H1 (cell line): ENCODE results near the gene ODF2L. TPM values are rescaled to one million over a fixed set of nuclear protein-coding genes. Genes with fewer than 3 reads are reported as not detected.
A peak's percentile ranks its signal among the peaks of the same experiment; 100 is the strongest.

Source experiments
- CTCF ChIA-PET: fragments of 300-600 bp; sonication (Branson Sonifier 250); formaldehyde crosslinking; loops from one replicate; lab custom pipeline; 2021; ENCODE audit not compliant: partially characterized antibody; lab: Charles Lee
- POLR2A ChIA-PET: fragments of 300-600 bp; sonication (Branson Sonifier 250); formaldehyde crosslinking; loops from one replicate; lab custom pipeline; 2021; ENCODE audit warnings: inconsistent platforms; ENCODE audit not compliant: partially characterized antibody; lab: Charles Lee
- DNase-seq, 2 experiments: peaks; one replicate each; pipeline versions ENCODE4 v3.0.0 to v3.0.0-alpha.2; 2010 to 2022; ENCODE audit warnings: low spot score in 2 of 2, low read depth in 1 of 2, mixed read lengths in 1 of 2
- FAIRE-seq: peaks from 2 replicates; lab custom pipeline; 2011; peaks lifted over from hg19 to GRCh38; lab: Jason Lieb, UNC
- H2AFZ ChIP-seq: 2 replicates; pipeline ENCODE4 v1.8.1; 2012; ENCODE audit warnings: low read length, inconsistent platforms
- H2AK5ac ChIP-seq: 2 replicates; pipeline ENCODE4 v1.6.1; 2013; ENCODE audit warnings: low read depth, low read length
- H2BK120ac ChIP-seq: replicated peaks from 2 replicates; pipeline ENCODE3; 2013; ENCODE audit warnings: low read depth, low read length, inconsistent platforms
- H2BK12ac ChIP-seq: 2 replicates; pipeline ENCODE4 v1.6.1; 2013; ENCODE audit warnings: low read depth, low read length
- H2BK15ac ChIP-seq: 2 replicates; pipeline ENCODE4 v1.6.1; 2013; ENCODE audit warnings: low read length
- H2BK20ac ChIP-seq: 2 replicates; pipeline ENCODE4 v1.6.1; 2013; ENCODE audit warnings: low read length
- H2BK5ac ChIP-seq: 2 replicates; pipeline ENCODE4 v1.6.1; 2013; ENCODE audit warnings: low read depth, low read length
- H3K14ac ChIP-seq: 2 replicates; pipeline ENCODE4 v1.6.1; 2013; ENCODE audit warnings: inconsistent platforms; ENCODE audit not compliant: insufficient read length
- H3K18ac ChIP-seq: 2 replicates; pipeline ENCODE4 v1.6.1; 2013; ENCODE audit warnings: low read length; ENCODE audit errors: extremely low read depth
- H3K23ac ChIP-seq: 2 replicates; pipeline ENCODE4 v1.6.1; 2013; ENCODE audit warnings: inconsistent platforms; ENCODE audit not compliant: insufficient read length
- H3K23me2 ChIP-seq: 2 replicates; pipeline ENCODE4 v1.6.1; 2013; ENCODE audit warnings: low read depth, low read length
- H3K27ac ChIP-seq: 2 replicates; pipeline ENCODE4 v1.6.1; 2011; ENCODE audit warnings: low read depth, low read length, inconsistent platforms
- H3K27me3 ChIP-seq, 4 experiments: replicated peaks in 1 of 4; 1 replicate in 1 of 4; 2 replicates in 3 of 4; pipeline versions ENCODE4 v1.6.1 to v1.8.1; 2011 to 2013; ENCODE audit warnings: low read length in 3 of 4, mild to moderate bottlenecking in 3 of 4, inconsistent platforms in 2 of 4, mixed read lengths in 2 of 4, moderate library complexity in 1 of 4; ENCODE audit not compliant: control insufficient read depth in 3 of 4, insufficient read depth in 3 of 4; ENCODE audit errors: extremely low read depth in 1 of 4
- H3K36me3 ChIP-seq, 4 experiments: 2 replicates each; pipeline versions ENCODE4 v1.6.1 to v1.8.1; 2011 to 2013; ENCODE audit warnings: mild to moderate bottlenecking in 4 of 4, low read length in 3 of 4, moderate library complexity in 2 of 4, control low read depth in 1 of 4, inconsistent platforms in 1 of 4; ENCODE audit not compliant: insufficient read depth in 4 of 4, control insufficient read depth in 2 of 4
- H3K4ac ChIP-seq: replicated peaks from 2 replicates; pipeline ENCODE3; 2013; ENCODE audit warnings: low read length, low read depth, mixed read lengths, inconsistent platforms; ENCODE audit not compliant: insufficient read length
- H3K4me1 ChIP-seq, 4 experiments: replicated peaks in 1 of 4; 1 replicate in 1 of 4; 2 replicates in 3 of 4; pipeline versions ENCODE4 v1.6.1 to v1.8.1; 2011 to 2013; ENCODE audit warnings: low read length in 3 of 4, inconsistent platforms in 2 of 4, mixed read lengths in 1 of 4; ENCODE audit not compliant: insufficient read depth in 4 of 4, control insufficient read depth in 3 of 4
- H3K4me2 ChIP-seq, 2 experiments: 2 replicates each; pipeline versions ENCODE4 v1.6.1 to v1.8.1; 2011 to 2013; ENCODE audit warnings: low read depth in 2 of 2, low read length in 2 of 2, control low read depth in 1 of 2, inconsistent platforms in 1 of 2, mild to moderate bottlenecking in 1 of 2; ENCODE audit not compliant: insufficient read depth in 1 of 2
- H3K4me3 ChIP-seq, 4 experiments: fragments of 200-600, 300-600 bp in 1 of 4; sonication (generic), shearing (Covaris generic), sonication (Bioruptor Twin) in 1 of 4; 2 replicates each; pipeline versions ENCODE4 v1.5.1 to v1.8.1; 2011 to 2016; ENCODE audit warnings: low read length in 4 of 4, low read depth in 3 of 4, control low read depth in 2 of 4, inconsistent platforms in 2 of 4, mild to moderate bottlenecking in 2 of 4, mixed read lengths in 1 of 4, moderate library complexity in 1 of 4; ENCODE audit not compliant: insufficient read depth in 2 of 4; ENCODE audit errors: extremely low read depth in 1 of 4
- H3K56ac ChIP-seq: replicated peaks from 2 replicates; pipeline ENCODE3; 2013; ENCODE audit warnings: low read depth, mild to moderate bottlenecking, mixed read lengths, low read length, inconsistent platforms; ENCODE audit not compliant: insufficient read length
- H3K79me1 ChIP-seq: 2 replicates; pipeline ENCODE4 v1.6.1; 2013; ENCODE audit warnings: low read depth, low read length, control low read depth
- H3K79me2 ChIP-seq, 2 experiments: 2 replicates each; pipeline versions ENCODE4 v1.6.1 to v1.8.1; 2012 to 2013; ENCODE audit warnings: low read length in 2 of 2, mild to moderate bottlenecking in 2 of 2, inconsistent platforms in 1 of 2; ENCODE audit not compliant: insufficient read depth in 2 of 2, control insufficient read depth in 1 of 2
- H3K9ac ChIP-seq, 4 experiments: replicated peaks in 1 of 4; 1 replicate in 1 of 4; 2 replicates in 3 of 4; pipeline versions ENCODE4 v1.6.1 to v1.8.1; 2011 to 2013; ENCODE audit warnings: low read depth in 3 of 4, low read length in 3 of 4, control low read depth in 2 of 4, mild to moderate bottlenecking in 2 of 4, moderate library complexity in 2 of 4, inconsistent platforms in 1 of 4; ENCODE audit errors: extremely low read depth in 1 of 4
- H3K9me3 ChIP-seq, 2 experiments: 2 replicates each; pipeline versions ENCODE4 v1.6.1 to v1.8.1; 2012 to 2013; ENCODE audit warnings: mild to moderate bottlenecking in 2 of 2, moderate library complexity in 2 of 2, control low read depth in 1 of 2, inconsistent platforms in 1 of 2, low read depth in 1 of 2, low read length in 1 of 2, mixed read lengths in 1 of 2; ENCODE audit not compliant: insufficient read depth in 2 of 2
- H4K20me1 ChIP-seq, 2 experiments: replicated peaks in 1 of 2; 2 replicates each; pipeline versions ENCODE3 to v1.8.1; 2011 to 2013; ENCODE audit warnings: inconsistent platforms in 2 of 2, low read length in 2 of 2, mild to moderate bottlenecking in 1 of 2; ENCODE audit not compliant: insufficient read depth in 2 of 2, control insufficient read depth in 1 of 2
- H4K5ac ChIP-seq: 2 replicates; pipeline ENCODE4 v1.6.1; 2013; ENCODE audit warnings: low read length, low read depth, mixed read lengths, inconsistent platforms; ENCODE audit not compliant: insufficient read length
- H4K8ac ChIP-seq: 2 replicates; pipeline ENCODE4 v1.8.0; 2013; ENCODE audit warnings: mild to moderate bottlenecking, moderate library complexity, low read length, inconsistent platforms; ENCODE audit not compliant: insufficient read depth; ENCODE audit errors: extremely low read depth
- H4K91ac ChIP-seq: replicated peaks from 2 replicates; pipeline ENCODE3; 2013; ENCODE audit warnings: low read length, mixed read lengths, inconsistent platforms; ENCODE audit not compliant: insufficient read length
- ASH2L ChIP-seq: fragments of 200-600, 300-600 bp; sonication (generic); IDR thresholded peaks from one replicate; pipeline ENCODE4 v1.7.1; 2017; ENCODE audit warnings: low read length
- ATF2 ChIP-seq: IDR thresholded peaks from 2 replicates; pipeline ENCODE4 v1.6.1; 2012; ENCODE audit warnings: low read length, inconsistent platforms
- CBX5 ChIP-seq: fragments of 300-800, 300-1000 bp; sonication (generic); IDR thresholded peaks from 2 replicates; pipeline ENCODE4 v1.7.1; 2016; ENCODE audit warnings: antibody characterized with exemption, low read length, low read depth
- CREB1 ChIP-seq: IDR thresholded peaks from 2 replicates; pipeline ENCODE4 v1.6.1; 2012; ENCODE audit warnings: inconsistent platforms
- GABPA ChIP-seq: IDR thresholded peaks from 2 replicates; pipeline ENCODE4 v1.6.1; 2011; ENCODE audit warnings: mild to moderate bottlenecking, low read length, moderate library complexity, borderline replicate concordance; ENCODE audit not compliant: insufficient read depth
- SIX5 ChIP-seq: IDR thresholded peaks from 2 replicates; pipeline ENCODE4 v1.6.1; 2011; ENCODE audit warnings: mild to moderate bottlenecking, low read depth, low read length
- WGBS, 2 experiments: shearing (Covaris generic) in 1 of 2; methylation state at CpG; one replicate each; pipeline versions ENCODE4 v1.1.6 to v1.1.7; 2013 to 2015; ENCODE audit warnings: low lambda C conversion rate in 2 of 2, mixed read lengths in 2 of 2, inconsistent platforms in 1 of 2, low coverage in 1 of 2, missing lambda C conversion rate in 1 of 2; ENCODE audit not compliant: insufficient replicate concordance in 2 of 2, insufficient coverage in 1 of 2, insufficient read length in 1 of 2; ENCODE audit errors: extremely low coverage in 1 of 2, missing lambda C conversion rate in 1 of 2; 5-methylcytosine and 5-hydroxymethylcytosine counted together
- polyA plus RNA-seq, 7 experiments: library from polyadenylated mRNA; depleted of rRNA in 3 of 7; stranded (reverse) in 5 of 7; unstranded in 2 of 7; fragments of >200 nt in 5 of 7; fragments of 200-250 nt in 2 of 7; gene quantifications; 1 replicate in 5 of 7; 2 replicates in 1 of 7; 4 replicates in 1 of 7; pipeline versions ENCODE4 v1.2.1 to v1.2.3, GENCODE V29; 2011 to 2013; ENCODE audit warnings: missing spikeins in 2 of 7, mixed read lengths in 2 of 7
- total RNA-seq: library from RNA; stranded (reverse); fragmentation: NEBNext Ultra II Directional; extraction: Animal tissue kit (Norgen Biotek cat#: 25700); gene quantifications from 2 replicates; pipeline ENCODE4 v1.2.1, GENCODE V29; 2021

Gene ODF2L
- total and polyA plus RNA-seq, 2 of the 8 experiments (the other 6 are each of a cell fraction or from before 2014, with no cell fraction given), result 3.2 to 27.1 TPM

- Histone ChIP-seq H3K23me2 (no peaks in the 10 kb centered on the region), H3K56ac (no peak overlapping the region), H3K4ac (no peak overlapping the region), H2BK12ac (no peak overlapping the region), H3K36me3 (no peaks in the 10 kb centered on the region), H2BK5ac (no peak overlapping the region), H3K4me2 (no peak overlapping the region), H3K79me2 (no peaks in the 10 kb centered on the region), H3K27me3 (no peaks in the 10 kb centered on the region), H4K5ac (no peak overlapping the region), H3K14ac (no peak overlapping the region), H2BK20ac (no peak overlapping the region), H3K9ac (no peak overlapping the region), H3K79me1 (no peaks in the 10 kb centered on the region; the same call in 1 of the 2 replicates), H2AK5ac (no peak overlapping the region), H3K4me1 (no peaks in the 10 kb centered on the region), H4K20me1 (no peaks in the 10 kb centered on the region), H3K27ac (no peak overlapping the region), H4K8ac (no peak overlapping the region), H4K91ac (peak overlapping the region; percentile 55), H2AFZ (no peak overlapping the region), H3K23ac (no peak overlapping the region), H2BK15ac (no peak overlapping the region), H3K9me3 (no peaks in the 10 kb centered on the region), H3K4me3 (no peak overlapping the region), H3K18ac (no peak overlapping the region; the same call in 1 of the 2 replicates), H2BK120ac (no peak overlapping the region)
- ChIA-PET CTCF (interaction anchor here (0.9 to 1.5 kb wide), 5 partner anchors 9 to 233 kb away, joined by 3 to 5 read pairs (median 3); no protein-coding TSS in a partner anchor), POLR2A (interaction anchor here (0.8 kb wide), 1 partner anchor 13 kb away, joined by 3 read pairs; the partner anchor contains the start of gene ODF2L)
- FAIRE-seq, result no peak
- DNase-seq, result no peak
- WGBS, 2 experiments, result 90% methylated on average over 6 of the region's 6 CpGs; no CpG with 5 or more reads in 1 of the 2 experiments
- TF ChIP-seq ATF2 (no peak), SIX5 (no peak), GABPA (no peak), ASH2L (no peak), CBX5 (no peak), CREB1 (no peak)
Observed at GRCh38 chr1:86409416-86410021, 13.4 kb upstream of the ODF2L start.
